Fibroblast of skin of scalp (primary cell): ENCODE measurements around the gene ZNF524.
A peak's percentile ranks its signal among the peaks of the same experiment; 100 is the strongest.

Source experiments
- DNase-seq: peaks from one replicate; pipeline ENCODE4 v3.0.0-alpha.2; 2013

The ZNF524 gene

DNA sequence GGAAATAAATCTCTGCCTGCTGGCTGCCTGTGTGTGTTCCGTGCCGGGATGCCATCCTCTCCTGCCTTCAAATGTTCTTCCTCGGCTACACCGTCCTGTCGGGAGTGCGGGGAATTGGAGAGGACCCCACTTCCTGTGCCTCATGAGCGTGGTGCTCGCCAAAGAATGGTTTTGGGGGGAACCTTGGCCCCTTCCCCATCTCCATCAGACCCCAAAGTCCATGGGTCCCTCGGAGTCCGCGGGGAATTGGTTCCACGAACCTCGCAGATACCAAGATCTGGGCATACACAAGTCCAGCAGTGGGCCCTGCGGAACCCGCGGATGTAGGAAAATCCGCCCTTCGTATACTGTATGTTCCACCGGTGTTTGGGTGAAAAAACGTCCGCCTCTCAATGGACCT is 3.0 kb downstream of the ZNF524 start:
- DNase-seq = no peak

GRCh38 chr19:55603581-55604292 is 3.6 kb downstream of the ZNF524 start:
- DNase-seq = no peak

- peak; percentile 98 for DNase-seq
Observed at GRCh38 chr19:55605207-55605636, 5.1 kb downstream of the ZNF524 start.

- peak; percentile 85 for DNase-seq
Observed at GRCh38 chr19:55605637-55606470, 5.8 kb downstream of the ZNF524 start, which contains the start of gene ZNF865. Gene ZNF865 (plus strand): TSS chr19:55605647. CDS start chr19:55613619, 7,972 bp downstream.

DNA sequence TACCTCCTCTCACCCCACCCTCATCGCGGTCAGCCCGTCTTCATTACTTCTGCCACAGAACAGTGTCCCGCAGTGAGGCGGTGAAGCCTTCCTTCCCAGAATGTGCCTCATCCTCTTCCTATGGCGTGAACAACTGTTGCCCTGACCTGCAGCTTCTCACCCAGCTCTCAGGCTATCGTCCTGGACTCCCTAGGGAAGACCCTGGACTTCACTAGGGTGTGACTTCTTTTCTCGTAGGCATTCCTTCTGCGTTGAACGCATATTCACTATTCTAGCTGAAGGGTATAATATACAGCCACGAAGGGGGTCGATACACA is 6.3 kb downstream of the ZNF524 start:
- DNase-seq = no peak

GRCh38 chr19:55606817-55607216 is 6.7 kb downstream of the ZNF524 start:
- DNase-seq = no peak

DNA sequence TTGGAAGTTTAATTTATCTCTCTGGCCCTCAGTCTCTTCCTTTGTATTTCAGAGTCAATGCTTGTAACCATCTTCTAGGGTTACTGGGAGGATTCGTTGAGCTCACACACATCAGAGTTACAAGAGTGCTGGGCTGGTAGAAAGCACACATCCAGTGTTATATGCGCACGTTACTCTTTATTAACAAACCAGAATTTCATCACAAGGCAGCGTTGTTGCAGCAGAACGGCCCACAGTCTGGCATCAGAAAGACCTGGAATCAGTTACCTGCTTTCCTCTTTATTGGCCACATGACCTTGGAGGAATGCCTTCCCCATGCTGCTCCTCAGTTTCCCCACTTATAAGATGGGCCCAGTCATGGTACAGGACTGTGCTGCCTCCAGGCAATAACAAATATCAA is 9.2 kb downstream of the ZNF524 start:
- no peak for DNase-seq

DNA sequence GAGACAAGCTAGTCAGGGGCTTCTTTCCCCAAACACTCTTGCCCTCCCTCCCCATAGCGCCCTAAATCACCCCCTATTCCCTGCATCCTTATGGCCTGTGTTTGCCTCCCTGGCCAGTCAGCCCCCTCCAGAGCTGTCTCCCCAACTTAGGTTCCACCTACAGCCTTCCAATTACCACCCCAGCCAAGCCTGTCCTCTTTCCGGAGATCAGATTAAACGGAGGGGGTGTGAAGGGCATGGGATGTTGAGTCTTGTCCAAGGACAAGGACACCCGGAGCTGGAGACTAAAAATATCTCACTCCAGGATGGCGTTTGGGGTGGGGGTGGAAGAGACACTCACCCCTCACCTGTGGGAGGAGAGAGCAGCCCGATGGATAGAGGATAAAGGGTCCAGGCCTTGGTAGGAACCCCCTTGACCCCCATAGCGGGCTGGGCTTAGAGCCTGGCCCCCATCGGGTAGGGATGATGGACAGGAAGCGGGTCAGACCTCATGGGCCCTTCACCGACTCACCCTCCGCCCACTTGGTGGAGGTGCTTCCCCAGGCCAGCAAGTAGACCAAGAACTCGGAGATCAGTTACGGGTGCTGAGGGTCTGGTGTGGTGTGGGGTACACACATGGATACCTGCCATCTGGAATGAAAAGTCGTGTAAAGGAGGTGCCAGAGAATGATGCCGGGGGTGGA is 11.4 kb downstream of the ZNF524 start:
- DNase-seq = no peak

GRCh38 chr19:55611983-55612645 is 12.0 kb downstream of the ZNF524 start:
- DNase-seq = no peak

- no peak for DNase-seq
Observed at GRCh38 chr19:55613396-55613795, 13.3 kb downstream of the ZNF524 start.

GRCh38 chr19:55613930-55614710 is 14.0 kb downstream of the ZNF524 start:
- no peak for DNase-seq

DNA sequence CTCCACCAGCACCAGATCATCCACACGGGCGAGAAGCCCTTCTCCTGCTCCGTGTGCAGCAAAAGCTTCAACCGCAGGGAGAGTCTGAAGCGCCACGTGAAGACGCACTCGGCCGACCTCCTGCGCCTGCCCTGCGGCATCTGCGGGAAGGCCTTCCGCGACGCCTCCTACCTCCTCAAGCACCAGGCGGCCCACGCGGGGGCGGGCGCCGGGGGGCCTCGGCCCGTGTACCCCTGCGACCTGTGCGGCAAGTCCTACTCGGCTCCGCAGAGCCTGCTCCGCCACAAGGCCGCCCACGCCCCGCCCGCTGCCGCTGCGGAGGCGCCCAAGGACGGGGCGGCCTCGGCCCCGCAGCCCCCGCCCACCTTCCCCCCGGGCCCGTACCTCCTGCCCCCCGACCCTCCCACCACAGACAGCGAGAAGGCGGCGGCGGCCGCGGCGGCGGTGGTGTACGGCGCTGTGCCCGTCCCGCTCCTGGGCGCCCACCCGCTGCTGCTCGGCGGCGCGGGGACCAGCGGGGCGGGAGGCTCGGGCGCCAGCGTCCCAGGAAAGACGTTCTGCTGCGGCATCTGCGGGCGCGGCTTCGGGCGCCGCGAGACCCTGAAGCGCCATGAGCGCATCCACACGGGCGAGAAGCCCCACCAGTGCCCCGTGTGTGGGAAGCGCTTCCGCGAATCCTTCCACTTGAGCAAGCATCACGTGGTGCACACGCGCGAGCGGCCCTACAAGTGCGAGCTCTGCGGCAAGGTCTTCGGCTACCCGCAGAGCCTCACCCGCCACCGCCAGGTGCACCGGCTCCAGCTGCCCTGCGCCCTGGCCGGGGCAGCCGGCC is 14.8 kb downstream of the ZNF524 start:
- no peak for DNase-seq

- DNase-seq = no peak
Observed at GRCh38 chr19:55615543-55616394, 15.7 kb downstream of the ZNF524 start.

- no peak for DNase-seq
Observed at GRCh38 chr19:55616395-55616875, 16.3 kb downstream of the ZNF524 start.

DNA sequence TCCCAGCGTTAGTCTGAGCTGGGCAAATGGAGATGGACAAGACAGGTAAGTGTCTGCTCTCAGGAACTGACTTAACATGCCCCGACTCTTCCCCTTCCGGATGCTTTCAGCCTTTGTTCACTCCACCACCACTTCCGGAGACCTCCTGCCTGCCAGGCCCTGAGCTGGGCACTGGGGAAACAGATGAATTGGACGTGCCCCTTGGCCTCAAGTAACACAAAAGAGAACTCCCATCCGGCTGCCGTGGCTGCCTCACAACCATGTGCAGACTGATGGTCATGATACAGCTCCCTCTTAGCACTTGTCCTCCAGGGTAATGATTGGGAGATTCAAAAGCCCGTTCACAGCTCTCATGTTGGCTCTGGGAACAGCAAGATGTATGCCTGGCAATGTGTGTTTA is 17.3 kb downstream of the ZNF524 start:
- DNase-seq = no peak

- no peak for DNase-seq
Observed at GRCh38 chr19:55618426-55618825, 18.3 kb downstream of the ZNF524 start.

GRCh38 chr19:55619286-55619685 is 19.2 kb downstream of the ZNF524 start:
- no peak for DNase-seq

- peak; percentile 59 for DNase-seq
Observed at GRCh38 chr19:55620410-55621204, 20.5 kb downstream of the ZNF524 start.

DNA sequence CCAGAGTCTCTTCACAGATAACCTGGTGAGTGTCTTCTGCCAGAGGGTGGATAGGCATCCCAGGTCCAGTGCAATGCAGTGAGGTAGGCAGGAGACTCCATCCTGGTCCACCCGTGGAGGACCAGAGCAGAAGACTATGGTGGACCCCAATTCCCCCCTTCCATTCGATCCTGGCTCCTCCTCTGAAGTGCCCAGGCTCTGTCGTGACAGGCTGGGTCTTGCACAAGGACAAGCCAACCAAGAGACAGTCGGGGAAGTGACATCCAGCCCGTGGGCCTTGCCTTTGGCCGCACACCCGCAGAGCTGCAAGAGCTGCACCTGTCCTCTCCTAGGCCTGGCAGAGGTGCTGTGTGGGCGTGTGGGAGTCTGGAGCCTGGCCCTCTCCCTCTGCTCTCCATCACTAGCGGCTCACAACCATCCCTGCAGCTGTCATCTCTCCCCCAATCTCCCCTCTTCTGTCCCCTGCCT is 21.2 kb downstream of the ZNF524 start:
- DNase-seq = no peak
